ENCODE results near the gene MRO. TPM values are rescaled to one million over a fixed set of nuclear protein-coding genes. Genes with fewer than 3 reads are reported as not detected.

Gene MRO
- total RNA-seq, 1 experiment from 2014 or later, result 0.84 TPM

DNA sequence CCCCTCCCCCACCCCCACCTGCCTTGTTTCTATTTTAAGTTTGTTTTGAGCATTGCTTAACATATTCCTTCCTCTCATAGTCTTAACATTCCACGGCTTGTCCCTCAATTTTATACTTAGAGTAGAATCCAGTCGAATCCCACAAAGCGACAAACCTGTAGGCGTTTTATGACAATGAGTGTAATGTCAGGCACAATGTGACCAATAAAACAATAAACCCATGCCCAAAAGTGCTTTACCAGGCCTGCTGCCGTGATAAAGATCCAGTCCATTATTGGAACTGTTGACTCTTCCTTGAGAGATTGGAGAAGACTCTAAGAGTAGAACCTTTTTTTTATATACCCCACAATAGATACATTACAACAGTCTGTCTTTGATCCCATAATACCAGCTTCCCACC is 6.2 kb upstream of the MRO start:
- Histone ChIP-seq H3K27ac (ENCODE audit: low read depth, low read length) (no peak overlapping the region), H3K4me2 (ENCODE audit: low read length) (no peak overlapping the region), H3K36me3 (ENCODE audit: control insufficient read depth in 1 of 2, insufficient read depth in 2 of 2, low read length in 2 of 2) (no peaks in the 10 kb centered on the region), H3K9me3 (ENCODE audit: control insufficient read depth in 1 of 2, insufficient read depth in 1 of 2, low read depth in 1 of 2, low read length in 2 of 2) (no peaks in the 10 kb centered on the region), H3K9ac (ENCODE audit: low read length) (no peak overlapping the region), H3K4me3 (replicated peaks in 1 of 2; ENCODE audit: low read depth in 1 of 2, low read length in 2 of 2) (no peak overlapping the region), H4K20me1 (ENCODE audit: insufficient read depth) (no peaks in the 10 kb centered on the region), H3K4me1 (ENCODE audit: control insufficient read depth in 1 of 2, insufficient read depth in 2 of 2, low read length in 2 of 2) (peaks cover 0 to 1% of the 10 kb centered on the region in 2 experiments; a peak in 1 of 4 replicates), H2AFZ (ENCODE audit: low read depth, low read length, poor library complexity, severe bottlenecking) (no peak overlapping the region), H3K27me3 (ENCODE audit: insufficient read depth, low read length) (no peaks in the 10 kb centered on the region), H3K9me2 (ENCODE audit: insufficient read depth) (no peaks in the 10 kb centered on the region), H3K79me2 (ENCODE audit: insufficient read depth, low read length) (no peaks in the 10 kb centered on the region)
- intact Hi-C loops (cut with micrococcal nuclease), result no loop called here
- RAD21 ChIA-PET (ENCODE audit: low non-redundant PET in 1 of 2, low total read pairs in 2 of 2, uncharacterized antibody in 2 of 2, unreplicated experiment in 2 of 2), result no interaction called here
- POLR2A ChIA-PET, result no interaction called here
- no TSS peak for BruUV-seq (replicated peaks)
- CTCF ChIA-PET, result no interaction called here
- TF ChIP-seq ZNF274 (IDR thresholded peaks at IDR 0.05; ENCODE audit: low read depth, low read length) (no peak), TCF7L2 (IDR thresholded peaks at IDR 0.05; ENCODE audit: borderline replicate concordance, extremely low read depth, insufficient read depth, insufficient read length) (no peak), SP1 (IDR thresholded peaks at IDR 0.05; ENCODE audit: low read depth) (no peak), CEBPB (IDR thresholded peaks at IDR 0.05; ENCODE audit: low read depth) (no peak), POLR2AphosphoS5 (IDR thresholded peaks at IDR 0.05; ENCODE audit: low read depth, low read length) (no peak), SRF (IDR thresholded peaks at IDR 0.05; ENCODE audit: low read depth) (no peak), FOSL1 (IDR thresholded peaks at IDR 0.05; ENCODE audit: low read depth) (no peak)
- TF ChIP-seq, protein P1, sequence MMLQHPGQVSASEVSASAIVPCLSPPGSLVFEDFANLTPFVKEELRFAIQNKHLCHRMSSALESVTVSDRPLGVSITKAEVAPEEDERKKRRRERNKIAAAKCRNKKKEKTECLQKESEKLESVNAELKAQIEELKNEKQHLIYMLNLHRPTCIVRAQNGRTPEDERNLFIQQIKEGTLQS (IDR thresholded peaks at IDR 0.05), result no peak
- TF ChIP-seq, protein P2, sequence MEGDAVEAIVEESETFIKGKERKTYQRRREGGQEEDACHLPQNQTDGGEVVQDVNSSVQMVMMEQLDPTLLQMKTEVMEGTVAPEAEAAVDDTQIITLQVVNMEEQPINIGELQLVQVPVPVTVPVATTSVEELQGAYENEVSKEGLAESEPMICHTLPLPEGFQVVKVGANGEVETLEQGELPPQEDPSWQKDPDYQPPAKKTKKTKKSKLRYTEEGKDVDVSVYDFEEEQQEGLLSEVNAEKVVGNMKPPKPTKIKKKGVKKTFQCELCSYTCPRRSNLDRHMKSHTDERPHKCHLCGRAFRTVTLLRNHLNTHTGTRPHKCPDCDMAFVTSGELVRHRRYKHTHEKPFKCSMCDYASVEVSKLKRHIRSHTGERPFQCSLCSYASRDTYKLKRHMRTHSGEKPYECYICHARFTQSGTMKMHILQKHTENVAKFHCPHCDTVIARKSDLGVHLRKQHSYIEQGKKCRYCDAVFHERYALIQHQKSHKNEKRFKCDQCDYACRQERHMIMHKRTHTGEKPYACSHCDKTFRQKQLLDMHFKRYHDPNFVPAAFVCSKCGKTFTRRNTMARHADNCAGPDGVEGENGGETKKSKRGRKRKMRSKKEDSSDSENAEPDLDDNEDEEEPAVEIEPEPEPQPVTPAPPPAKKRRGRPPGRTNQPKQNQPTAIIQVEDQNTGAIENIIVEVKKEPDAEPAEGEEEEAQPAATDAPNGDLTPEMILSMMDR (IDR thresholded peaks at IDR 0.05 in 2 of 3, conservative IDR thresholded peaks at IDR 0.05 in 1 of 3; ENCODE audit: borderline replicate concordance in 1 of 3, insufficient read depth in 1 of 3, low read depth in 2 of 3, low read length in 2 of 3), result no peak
- ATAC-seq (no peak), DNase-seq (ENCODE audit: low read depth, low spot score) (no peak)

All from HCT116 (cell line).